ENCODE results near the gene COX10.
"Not testable (repeated sequence)": the region's sequence is repeated elsewhere in the genome, so short reads cannot be mapped to it uniquely, and the experiment has no call there.

COX10 gene

DNA sequence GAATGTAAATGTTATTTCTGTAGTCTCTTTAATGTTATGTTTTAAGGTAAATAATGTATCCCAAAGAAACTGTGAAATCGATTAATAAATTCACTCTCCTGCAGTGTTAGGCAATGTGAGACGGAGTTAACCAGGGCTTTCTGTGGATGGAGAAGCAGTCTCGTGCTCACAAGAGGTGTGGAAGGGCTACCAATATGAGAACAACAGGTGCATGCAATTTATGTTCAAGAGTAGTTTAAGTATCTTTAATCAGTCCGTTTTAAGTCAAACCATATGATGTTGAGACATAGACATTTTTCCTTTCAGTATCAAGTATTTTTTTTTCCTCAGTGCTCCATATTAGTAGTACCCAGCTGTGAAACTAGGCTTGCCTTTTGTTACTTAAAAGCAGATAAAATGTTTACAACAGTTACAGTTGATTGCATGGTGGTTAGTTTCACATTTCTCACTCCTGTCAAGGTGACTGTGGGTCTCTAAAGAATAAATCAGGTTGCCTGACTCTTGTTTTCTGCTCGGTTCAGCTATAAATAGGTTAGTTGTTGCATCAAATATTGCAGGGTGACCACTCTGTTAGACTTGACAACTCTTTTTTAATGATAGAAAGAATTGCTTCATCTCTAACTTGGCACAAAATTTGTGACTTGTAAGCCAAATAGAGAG is 54.4 kb downstream of the COX10 start:
- no peak for DNase-seq (ENCODE audit: low read depth)

DNA sequence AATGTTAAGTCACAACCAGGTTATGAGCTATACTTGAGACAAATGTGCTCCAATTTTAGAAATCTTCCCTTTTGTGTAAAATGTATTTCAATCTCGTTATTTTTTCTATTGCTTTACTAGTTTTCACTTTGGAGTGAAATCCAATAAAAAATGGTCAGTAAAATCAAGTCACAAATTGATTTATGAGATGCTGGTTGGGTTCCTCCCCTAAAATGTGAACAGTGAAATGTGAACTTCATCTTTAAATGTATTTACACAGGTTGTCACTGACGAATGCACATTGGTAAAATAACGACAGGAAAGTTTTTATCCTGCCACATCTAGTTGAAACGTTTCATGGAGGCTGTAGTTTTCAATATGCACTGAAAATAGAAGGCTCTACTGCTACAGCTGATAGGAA is 55.5 kb downstream of the COX10 start:
- no peak for DNase-seq (ENCODE audit: low read depth)

DNA sequence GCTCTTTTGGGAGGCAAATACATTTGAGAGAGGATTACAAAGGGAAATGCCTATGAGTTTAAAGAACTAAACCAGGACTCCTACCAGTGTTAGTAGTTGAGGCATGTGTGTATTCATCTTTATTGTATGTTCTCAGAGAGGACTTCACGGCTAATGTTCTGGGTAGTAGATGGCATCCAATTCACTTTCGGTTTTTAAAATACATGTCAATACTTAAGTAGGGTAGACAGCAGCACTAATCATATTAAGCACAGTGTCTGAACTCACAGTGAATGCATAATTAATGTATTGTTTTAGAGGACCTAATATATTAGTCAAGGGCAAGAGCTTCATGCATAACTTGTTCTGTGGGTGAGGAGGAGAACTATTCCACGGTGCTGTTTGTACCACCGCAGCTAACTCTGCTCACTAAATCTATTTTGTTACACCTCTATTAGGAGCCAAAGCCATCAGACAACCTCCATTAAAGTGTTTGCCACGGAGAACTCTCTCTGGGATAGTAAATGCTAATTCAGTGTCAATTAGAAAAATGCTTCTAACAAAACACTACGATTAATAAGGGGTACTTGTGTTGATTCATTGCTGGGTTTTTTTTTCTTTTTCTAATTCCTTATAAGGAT is 56.3 kb downstream of the COX10 start:
- no peak for DNase-seq (ENCODE audit: low read depth)

DNA sequence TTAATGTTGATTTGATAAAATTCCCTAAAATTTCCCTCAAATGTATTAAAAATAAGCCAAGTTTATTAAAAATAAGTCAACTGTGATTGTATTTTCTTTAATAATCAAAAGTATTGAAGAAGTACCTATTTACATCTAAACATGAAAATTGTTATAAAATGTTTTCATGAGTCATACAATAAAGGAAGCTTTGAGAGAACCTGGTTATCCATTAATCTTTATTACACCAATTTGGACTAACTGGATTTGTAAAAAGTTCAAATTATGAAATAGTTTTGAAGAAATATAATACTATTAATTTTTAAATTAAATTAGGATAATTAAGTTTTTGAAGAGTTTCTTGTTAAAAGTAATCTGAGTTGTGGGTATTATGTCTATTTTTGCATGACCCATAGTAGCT is 63.8 kb downstream of the COX10 start:
- DNase-seq (ENCODE audit: low read depth) = no peak

DNA sequence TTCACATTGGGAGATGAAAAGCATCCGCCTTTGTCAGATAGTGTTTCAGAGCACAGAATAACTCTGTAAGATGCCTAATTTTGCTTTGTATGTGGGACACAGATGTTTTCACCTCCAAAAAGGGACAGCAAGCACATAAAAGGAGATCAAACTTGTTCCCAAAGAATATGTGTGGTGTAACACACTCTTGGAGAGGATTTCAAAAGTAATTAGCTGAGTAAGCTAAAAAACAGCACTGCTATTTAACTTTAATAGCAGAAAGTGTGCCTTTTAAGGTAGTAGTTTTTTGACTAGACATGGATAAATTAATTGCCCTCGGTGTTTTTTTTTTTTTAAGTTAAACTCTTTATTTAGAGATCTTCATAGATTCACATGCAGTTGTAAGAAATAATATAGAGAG is 65.2 kb downstream of the COX10 start:
- no peak for DNase-seq (ENCODE audit: low read depth)

DNA sequence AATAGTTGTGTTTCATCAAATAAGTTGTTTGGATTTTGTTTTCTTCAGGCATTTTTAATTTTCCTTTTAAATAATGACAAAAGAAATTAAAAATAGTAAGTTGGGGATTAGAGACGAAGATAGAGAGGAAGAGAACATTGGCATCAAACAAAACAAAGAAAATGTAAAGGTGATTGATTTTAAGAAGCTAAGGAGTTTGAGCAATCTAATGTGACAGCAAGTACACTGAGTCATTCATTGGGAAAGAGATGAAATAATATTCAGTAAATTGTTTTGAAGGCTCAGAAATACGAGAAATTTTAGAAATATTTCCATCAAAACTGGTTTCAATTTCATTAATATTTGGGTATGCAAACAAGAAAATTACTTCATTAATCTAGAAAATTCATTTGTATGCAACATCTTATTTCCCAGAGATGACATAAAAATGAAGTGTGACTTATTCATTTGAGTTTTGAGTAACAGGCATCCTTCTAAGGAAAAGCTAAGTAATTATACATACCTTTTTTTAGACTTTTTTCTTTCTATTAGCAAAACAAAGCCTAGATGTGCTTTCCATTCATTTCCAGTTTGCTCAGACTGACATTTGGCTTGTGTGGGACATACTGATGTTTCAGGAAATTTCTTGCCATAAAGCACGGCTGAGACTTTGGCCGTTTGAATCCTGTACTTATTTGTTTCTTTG is 66.7 kb downstream of the COX10 start:
- no peak for DNase-seq (ENCODE audit: low read depth)

DNA sequence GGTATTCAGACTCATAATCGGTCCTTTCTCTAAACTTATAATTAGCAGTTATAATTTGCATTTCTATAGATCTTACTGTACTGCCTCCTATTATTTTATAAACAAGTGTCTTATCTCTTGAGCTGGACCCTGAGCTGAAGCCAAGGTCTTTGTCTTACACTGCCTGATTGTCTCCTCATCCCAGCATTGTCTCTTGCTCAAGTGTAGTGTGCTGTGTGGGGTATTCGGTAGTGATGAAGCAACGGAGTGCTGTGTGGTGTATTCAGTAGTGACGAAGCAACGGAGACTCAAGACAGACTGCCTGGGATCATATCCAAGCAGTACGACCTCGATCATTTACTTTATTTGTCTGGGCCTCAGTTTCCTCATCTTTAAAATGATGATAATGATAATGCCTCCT is 69.3 kb downstream of the COX10 start:
- DNase-seq (ENCODE audit: low read depth) = no peak

DNA sequence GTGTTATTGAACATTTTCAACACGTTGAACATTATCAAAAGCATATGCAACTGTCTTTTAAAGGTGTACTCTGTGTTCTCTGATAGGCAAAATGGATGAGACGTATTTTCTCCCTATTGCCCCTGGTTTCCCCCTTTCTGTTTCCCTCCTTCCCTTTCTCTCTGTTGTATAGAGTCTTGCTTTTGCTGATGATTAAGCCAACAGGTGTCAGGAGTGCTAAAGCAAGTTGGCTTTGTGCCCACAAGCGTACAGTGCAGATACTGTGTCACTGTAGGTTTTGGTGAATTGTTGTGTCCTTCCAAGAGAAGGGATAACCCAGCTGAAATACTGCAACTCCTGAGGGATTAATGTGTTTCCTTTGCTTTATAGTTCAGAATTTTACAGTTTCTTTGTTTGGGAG is 74.4 kb downstream of the COX10 start:
- DNase-seq (ENCODE audit: low read depth) = no peak

DNA sequence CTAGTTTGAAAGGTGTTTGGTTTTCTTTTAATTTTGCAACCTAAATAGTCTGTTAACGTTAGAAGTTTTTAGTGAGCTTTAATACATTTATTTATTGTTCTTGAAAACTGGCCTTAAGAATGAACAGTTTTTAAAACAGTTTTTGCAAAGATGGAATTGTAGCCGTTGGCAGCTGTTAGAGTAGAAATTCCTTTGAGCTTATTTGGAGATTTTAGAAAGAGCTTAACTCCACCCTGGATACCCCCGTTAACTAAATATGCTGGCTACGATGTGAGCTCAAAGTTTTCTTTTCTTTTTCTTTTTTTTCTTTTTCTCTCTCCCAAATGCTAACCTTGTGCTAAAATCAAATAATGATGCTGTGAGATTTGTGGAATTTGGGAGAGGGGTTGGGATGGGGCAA is 75.2 kb downstream of the COX10 start:
- DNase-seq (ENCODE audit: low read depth) = no peak

DNA sequence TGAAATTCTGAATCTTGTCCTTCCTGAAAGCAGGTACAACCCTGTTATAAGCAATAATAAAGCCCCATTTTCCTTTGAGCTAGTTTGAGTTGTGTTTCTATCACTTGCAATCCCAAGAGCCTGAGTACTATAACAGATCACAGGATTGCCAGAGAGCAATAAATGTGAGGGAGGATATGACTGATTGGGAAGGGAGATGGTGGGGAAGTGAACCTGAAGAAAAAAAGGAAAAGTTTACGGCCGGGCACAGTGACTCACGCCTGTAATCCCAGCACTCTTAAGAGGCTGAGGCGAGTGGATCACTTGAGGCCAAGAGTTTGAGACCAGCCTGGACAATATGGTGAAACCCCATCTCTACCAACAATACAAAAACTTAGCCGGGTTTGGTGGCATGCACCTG is 80.4 kb downstream of the COX10 start:
- no peak for DNase-seq (ENCODE audit: low read depth)

DNA sequence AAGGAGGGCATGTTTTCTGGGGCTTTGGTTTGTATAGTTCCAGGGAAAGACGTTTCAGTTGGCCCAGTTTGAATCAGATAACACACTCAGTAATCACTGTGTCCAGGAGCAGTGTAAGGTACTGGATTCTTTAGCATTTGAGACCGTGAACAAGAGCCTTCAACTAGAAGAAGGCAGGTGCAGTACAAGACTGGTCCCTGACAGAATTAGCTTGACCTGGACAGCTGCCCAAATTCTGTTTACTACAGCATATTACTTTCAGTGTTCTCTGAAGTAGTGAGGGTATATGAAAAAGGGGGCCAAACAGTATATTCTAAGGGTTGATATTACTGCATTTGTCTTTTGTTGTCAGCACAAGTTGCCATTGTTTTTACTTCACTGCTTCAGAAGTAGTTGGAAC is 81.3 kb downstream of the COX10 start:
- DNase-seq (ENCODE audit: low read depth) = no peak

DNA sequence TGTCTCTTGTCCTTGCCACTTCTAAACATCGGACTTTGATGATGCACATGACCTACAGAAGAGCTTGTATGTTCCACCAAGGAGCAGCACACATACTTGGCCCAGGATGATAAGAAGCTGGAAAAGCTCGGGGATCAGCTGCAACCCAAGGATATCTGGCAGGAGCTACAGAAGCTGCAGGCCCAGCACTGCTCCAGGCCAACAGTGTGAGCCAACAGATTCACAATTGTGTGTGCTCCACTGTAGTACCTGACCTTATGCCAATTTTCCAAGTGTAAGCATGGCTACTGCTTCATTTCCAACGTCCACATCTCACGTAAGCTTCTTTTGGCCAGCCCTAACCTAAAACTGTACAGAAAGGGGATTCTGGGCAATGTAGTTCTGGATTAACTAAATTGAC is 83.4 kb downstream of the COX10 start:
- no peak for DNase-seq (ENCODE audit: low read depth)

DNA sequence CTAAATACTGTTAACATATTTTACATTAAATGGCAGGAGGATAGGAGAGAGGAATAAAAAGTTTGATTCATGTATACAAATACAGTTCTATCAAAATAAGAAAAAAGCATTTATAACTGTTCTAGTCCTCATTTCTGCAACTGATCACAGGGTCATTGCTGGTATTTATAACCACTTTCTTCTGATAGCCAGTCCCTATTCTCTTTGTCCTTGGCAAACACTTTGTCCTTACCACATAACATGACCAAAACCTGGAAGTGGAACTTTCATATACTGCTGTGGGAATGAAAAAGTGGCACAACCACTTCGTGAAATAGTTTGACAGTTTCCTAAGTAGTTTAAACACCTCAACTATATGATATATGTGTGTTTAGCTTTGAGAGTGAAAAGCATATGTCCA is 84.1 kb downstream of the COX10 start:
- DNase-seq (ENCODE audit: low read depth) = no peak

DNA sequence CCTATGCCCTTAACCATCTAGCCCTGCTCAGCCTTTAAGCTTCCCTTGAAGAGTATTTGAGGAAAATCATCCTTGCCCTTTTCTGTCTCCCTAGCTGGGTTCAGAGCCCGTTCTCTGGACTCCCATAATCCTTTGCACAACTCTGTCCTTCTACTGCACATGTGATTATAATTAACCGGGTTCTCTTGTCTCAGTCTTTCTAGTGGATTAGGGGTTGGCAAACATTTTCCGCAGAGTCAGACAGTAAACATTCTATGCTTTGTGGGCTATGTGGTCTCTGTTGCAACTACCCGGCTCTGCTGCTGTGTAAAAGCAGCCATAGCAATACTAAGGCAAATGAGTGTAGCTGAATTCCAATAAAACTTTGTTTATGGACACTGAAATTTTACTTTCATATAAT is 87.4 kb downstream of the COX10 start:
- DNase-seq (ENCODE audit: low read depth) = no peak

DNA sequence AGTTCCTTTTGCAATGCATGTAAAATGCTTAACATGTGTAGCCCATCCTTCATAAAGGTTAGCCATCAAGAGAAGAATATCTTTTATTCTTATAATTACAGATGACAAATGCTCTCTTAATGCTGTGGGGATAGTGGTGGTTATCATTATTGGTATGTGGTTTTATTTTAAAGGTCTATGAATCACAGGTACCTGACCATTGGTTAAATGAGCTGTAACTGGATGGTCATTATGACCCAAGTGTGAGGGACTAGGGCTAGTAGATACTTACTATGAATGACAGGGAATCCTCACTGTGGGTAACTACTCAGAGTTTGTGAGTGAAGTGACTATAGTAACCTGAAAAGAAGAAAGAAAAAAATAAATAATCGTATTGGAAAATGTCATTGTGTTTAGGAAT is 88.5 kb downstream of the COX10 start:
- DNase-seq (ENCODE audit: low read depth) = no peak

DNA sequence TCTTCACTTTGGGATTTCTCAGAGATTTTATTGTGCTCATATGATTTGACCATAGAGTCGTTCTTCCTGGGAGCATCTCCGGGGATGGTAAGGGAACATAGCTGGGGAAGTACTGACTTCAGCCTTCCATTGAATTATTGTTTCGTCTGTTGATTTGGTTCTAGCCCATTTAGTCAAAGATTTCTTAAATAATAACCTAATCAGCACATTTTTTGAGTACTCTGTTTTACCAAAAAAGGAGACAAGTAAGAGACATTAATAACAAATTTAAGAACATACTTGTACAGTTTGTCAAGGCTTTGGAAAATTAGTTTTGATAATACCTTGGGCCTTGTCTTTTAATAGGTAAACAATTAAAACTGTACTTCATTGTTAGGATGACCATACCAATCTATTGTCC is 89.4 kb downstream of the COX10 start:
- DNase-seq (ENCODE audit: low read depth) = no peak

DNA sequence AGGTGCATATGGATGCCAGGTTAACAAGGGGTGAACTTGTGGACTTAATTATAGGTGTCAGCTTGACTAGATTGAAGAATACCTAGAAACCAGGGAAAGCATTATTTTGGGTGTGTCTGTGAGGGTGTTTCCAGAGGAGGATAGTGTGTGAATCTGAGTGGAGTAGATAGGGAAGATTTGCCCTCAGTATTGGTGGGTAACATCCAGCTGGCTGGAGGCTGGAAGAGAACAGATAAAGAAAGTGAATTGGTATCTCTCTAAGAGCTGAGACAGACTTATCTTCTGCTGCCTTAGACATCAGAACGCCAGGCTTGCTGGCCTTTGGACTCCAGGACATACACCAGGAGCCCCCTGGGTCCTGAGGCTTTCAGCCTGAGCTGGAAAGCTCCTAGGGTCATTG is 92.1 kb downstream of the COX10 start:
- DNase-seq (ENCODE audit: low read depth) = no peak

DNA sequence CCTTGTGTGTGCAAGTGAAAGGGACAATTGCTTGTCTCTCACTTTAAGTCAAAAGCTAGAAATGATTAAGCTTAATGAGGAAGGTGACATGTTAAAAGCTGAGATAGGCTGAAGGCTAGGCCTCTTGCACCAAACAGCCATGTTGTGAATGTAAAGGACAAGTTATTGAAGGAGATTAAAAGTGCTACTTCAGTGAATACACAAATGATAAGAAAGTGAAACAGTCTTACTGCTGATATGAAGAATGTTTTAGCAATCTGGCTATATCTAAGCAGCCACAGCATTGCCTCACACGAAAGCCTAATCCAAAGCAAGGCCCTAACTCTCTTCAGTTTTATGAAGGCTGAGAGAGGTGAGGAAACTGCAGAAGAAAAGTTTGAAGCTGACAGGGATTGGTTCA is 96.3 kb downstream of the COX10 start:
- no peak for DNase-seq (ENCODE audit: low read depth)

DNA sequence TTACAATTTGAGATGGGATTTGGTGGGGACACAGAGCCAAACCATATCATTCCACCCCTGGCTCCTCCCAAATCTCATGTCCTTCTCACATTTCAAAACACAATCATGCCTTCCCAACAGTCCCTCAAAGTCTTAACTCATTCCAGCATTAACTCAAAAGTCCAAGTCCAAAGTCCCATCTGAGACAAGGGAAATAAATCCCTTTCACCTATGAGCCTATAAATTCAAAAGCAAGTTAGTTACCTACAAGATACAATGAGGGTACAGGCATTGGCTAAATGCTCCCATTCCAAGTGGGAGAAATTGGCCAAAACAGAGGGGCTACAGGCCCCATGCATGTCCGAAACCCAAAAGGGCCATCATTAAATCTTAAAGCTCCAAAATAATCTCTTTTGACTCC is 98.5 kb downstream of the COX10 start:
- DNase-seq (ENCODE audit: low read depth) = not testable (repeated sequence)

DNA sequence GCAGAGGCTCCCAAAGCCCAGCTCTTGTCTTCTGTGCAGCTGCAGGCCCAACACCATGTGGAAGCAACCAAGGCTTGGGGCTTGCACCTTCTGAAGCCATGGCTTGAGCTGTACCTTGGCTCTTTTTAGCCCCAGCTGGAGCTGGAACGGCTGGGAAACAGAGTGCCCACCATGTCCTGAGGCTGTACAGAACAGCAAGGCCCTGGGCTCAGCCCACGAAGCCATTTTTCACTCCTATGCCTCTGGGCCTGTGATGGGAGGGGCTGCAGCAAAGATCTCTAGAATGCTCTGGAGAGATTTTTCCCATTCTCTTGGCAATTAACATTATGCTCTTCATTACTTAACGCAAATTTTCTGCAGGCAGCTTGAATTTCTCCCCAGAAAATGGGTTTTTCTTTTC is 99.3 kb downstream of the COX10 start:
- DNase-seq (ENCODE audit: low read depth) = no peak

DNA sequence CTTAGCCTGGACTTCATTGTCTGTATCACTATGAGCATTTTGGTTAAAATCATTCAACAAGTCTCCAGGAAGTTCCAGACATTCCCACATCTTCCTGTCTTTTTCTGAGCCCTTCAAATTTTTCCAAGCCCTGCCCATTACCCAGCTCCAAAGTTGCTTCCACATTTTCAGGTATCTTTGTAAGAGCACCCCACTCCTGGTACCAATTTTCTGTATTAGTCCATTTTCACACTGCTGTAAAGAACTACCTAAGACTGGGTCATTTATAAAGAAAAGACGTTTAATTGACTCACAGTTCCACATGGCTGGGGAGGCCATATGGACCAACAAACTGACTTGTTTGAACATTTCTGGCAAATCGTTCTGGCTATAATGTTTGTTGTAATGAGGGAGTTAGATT is 100.0 kb downstream of the COX10 start:
- DNase-seq (ENCODE audit: low read depth) = no peak

DNA sequence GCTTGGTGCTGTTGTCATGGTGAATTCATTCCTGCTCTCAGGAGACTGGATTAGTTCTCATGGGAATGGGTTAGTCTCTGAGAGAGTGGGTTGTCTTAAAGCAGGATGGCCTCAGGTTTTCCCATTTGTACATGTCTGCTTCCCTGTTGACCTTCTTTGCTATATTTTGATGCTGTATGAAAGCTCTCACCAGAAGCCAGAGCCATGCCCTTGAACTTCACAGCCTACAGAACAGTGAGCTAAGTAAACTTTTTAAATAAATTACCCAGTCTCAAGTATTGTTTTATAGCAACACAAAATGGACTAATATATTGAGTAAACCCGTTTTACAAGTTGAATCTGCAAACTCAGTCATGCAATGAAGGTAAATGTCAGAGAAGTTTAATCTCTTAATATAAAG is 100.6 kb downstream of the COX10 start:
- no peak for DNase-seq (ENCODE audit: low read depth)

DNA sequence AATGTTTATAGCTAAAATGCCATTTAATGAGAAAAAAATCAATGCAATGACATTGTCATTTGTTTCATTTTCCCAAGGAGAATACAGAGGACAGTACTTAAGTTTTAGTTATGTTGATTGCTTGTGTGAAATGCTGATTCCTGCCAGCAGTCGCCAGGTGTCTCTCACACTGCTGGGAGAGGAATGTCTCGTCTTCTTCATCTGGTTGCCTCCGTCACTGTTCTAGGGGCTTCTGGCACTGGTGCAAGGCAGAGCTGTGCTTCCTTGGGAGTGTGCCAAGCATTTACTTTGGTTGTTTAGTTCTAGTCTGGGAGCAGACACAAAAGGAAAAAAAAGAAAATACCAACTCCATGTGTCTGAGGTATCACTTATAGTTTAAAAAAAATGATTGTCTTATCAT is 107.7 kb downstream of the COX10 start:
- DNase-seq (ENCODE audit: low read depth) = not testable (repeated sequence)

DNA sequence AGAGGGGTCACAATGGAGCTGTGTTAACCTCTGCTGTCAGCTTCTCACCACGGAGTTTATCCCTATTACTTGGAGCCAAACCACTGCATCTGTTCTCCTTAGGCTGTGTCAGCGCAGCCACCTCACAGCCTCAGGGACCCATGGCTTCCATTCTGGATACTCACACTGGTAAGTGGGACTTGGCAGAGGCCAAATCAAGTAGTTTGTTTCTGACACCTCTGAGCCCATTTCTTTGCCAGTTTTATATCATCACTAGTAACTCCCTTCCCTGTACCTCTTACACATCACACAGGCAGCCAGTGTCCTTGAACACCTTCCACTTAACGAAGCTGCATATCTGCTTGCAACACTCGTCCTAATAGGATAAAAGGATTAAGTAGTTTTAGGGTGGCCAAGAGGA is 108.5 kb downstream of the COX10 start:
- DNase-seq (ENCODE audit: low read depth) = not testable (repeated sequence)

All from T follicular helper cell (primary cell).